Measurements from ENCODE around the gene DHX34.

DNA sequence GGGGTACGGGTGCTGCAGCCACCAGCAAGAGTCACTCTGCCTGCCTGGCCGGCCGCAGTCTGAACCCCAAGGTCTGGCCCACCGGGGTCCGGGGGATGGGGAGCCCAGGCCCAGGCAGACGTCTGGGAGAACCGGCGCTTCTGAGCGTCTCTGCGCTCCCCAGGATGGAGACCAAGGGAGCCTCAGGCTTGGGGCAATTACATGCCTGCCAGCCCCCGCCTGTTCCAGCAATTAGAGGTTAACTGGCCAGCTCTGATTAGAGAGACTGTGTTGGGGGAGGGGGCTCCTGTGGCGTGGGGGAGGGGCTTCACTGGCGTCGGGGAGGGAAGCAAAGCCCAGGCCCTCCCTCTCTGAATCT lies 58.3 kb downstream of the DHX34 start:
- no peak for TF ChIP-seq CTCF (IDR thresholded peaks at IDR 0.05; ENCODE audit: insufficient read depth, low read length, poor library complexity, severe bottlenecking)
- TF ChIP-seq EZH2phosphoT487 (conservative IDR thresholded peaks at IDR 0.05; ENCODE audit: low read length) = no peak

Data from SU-DHL-6 (cell line).